ENCODE results near the gene ONECUT1.

Gene ONECUT1

DNA sequence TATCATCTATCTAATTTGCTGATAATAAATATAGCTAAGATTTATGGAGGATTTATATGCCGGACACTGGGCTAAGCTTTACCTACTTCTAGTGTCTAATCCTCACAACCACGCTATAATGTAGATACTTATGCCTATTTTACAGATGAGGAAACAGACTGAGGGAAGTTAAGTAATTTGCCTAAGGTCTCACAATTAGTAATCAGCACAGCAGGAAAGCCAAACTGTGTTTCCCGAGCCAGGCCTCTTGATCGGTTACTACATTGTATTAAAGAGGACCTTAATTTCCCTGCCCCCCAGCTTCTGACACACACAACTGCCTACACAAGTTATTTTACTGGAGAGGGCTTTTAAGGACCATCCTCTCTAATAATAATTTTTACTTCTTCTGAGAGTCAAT is 40.9 kb downstream of the ONECUT1 start:
- no peaks in the 10 kb centered on the region for H3K4me1 ChIP-seq (ENCODE audit: insufficient read depth, low read length, poor library complexity, severe bottlenecking)
- H3K9me2 ChIP-seq (replicated peaks; ENCODE audit: low read depth, low read length) = no peaks in the 10 kb centered on the region
- no peaks in the 10 kb centered on the region for H3K36me3 ChIP-seq (ENCODE audit: insufficient read depth, low read length)
- H3K9me3 ChIP-seq (ENCODE audit: insufficient read depth, low read depth, low read length) = no peaks in the 10 kb centered on the region
- no peaks in the 10 kb centered on the region for H3K79me2 ChIP-seq (ENCODE audit: insufficient read depth, low read length)
- H3K9ac ChIP-seq (ENCODE audit: low read depth, low read length, poor library complexity, severe bottlenecking) = no peak overlapping the region
- TF ChIP-seq, protein P1, sequence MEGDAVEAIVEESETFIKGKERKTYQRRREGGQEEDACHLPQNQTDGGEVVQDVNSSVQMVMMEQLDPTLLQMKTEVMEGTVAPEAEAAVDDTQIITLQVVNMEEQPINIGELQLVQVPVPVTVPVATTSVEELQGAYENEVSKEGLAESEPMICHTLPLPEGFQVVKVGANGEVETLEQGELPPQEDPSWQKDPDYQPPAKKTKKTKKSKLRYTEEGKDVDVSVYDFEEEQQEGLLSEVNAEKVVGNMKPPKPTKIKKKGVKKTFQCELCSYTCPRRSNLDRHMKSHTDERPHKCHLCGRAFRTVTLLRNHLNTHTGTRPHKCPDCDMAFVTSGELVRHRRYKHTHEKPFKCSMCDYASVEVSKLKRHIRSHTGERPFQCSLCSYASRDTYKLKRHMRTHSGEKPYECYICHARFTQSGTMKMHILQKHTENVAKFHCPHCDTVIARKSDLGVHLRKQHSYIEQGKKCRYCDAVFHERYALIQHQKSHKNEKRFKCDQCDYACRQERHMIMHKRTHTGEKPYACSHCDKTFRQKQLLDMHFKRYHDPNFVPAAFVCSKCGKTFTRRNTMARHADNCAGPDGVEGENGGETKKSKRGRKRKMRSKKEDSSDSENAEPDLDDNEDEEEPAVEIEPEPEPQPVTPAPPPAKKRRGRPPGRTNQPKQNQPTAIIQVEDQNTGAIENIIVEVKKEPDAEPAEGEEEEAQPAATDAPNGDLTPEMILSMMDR (conservative IDR thresholded peaks at IDR 0.05; ENCODE audit: low read length) = no peak
- no peak for TF ChIP-seq EZH2phosphoT487 (IDR thresholded peaks at IDR 0.05; ENCODE audit: borderline replicate concordance)
- no peak overlapping the region for H2AFZ ChIP-seq (ENCODE audit: low read length)
- H3F3A ChIP-seq (ENCODE audit: low read depth) = no peaks in the 10 kb centered on the region
- no peaks in the 10 kb centered on the region for H4K20me1 ChIP-seq (ENCODE audit: insufficient read depth, low read length, poor library complexity, severe bottlenecking)
- no peak overlapping the region for H3K4me2 ChIP-seq (ENCODE audit: low read depth, low read length, poor library complexity, severe bottlenecking)
- H3K4me3 ChIP-seq (ENCODE audit: low read length, poor library complexity, severe bottlenecking) = no peak overlapping the region
- no peaks in the 10 kb centered on the region for H3K27me3 ChIP-seq (ENCODE audit: insufficient read depth, low read length, poor library complexity, severe bottlenecking)

DNA sequence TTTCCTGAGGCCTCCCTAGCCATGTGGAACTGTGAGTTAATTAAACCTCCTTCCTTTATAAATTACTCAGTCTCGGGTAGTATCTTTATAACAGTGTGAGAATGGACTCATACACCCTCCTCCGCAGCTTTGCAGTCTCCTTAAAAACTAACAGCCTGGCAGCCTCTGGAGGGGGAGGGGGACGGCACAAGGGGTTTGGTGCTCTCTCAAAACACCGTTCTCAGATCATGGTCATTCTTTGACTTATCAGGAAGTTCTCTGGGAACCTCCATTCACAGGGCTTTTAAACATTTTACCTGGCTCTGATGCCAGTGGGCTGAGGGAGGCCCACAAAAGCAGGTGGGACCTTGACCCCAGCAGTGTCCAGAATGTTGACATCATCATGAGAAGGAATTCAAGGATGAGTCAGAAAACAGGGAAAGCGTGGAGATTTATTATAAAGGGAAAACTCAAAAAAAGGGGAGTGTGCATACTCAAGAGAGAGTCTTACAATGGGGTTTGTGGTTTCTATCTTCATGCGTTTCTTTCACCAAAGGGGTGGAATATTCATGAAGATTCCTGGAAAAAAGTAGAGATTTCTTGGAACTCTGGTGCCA is 43.9 kb downstream of the ONECUT1 start:
- H3K4me1 ChIP-seq (ENCODE audit: insufficient read depth, low read length, poor library complexity, severe bottlenecking) = no peaks in the 10 kb centered on the region
- H3K9me2 ChIP-seq (replicated peaks; ENCODE audit: low read depth, low read length) = no peaks in the 10 kb centered on the region
- H3K79me2 ChIP-seq (ENCODE audit: insufficient read depth, low read length) = no peaks in the 10 kb centered on the region
- H3K4me3 ChIP-seq (ENCODE audit: low read length, poor library complexity, severe bottlenecking) = no peak overlapping the region
- H3K9me3 ChIP-seq (ENCODE audit: insufficient read depth, low read depth, low read length) = no peaks in the 10 kb centered on the region
- H3K27me3 ChIP-seq (ENCODE audit: insufficient read depth, low read length, poor library complexity, severe bottlenecking) = no peaks in the 10 kb centered on the region
- no peaks in the 10 kb centered on the region for H3K36me3 ChIP-seq (ENCODE audit: insufficient read depth, low read length)
- TF ChIP-seq, protein P1 (conservative IDR thresholded peaks at IDR 0.05; ENCODE audit: low read length) = no peak
- TF ChIP-seq EZH2phosphoT487 (IDR thresholded peaks at IDR 0.05; ENCODE audit: borderline replicate concordance) = no peak
- H3F3A ChIP-seq (ENCODE audit: low read depth) = no peaks in the 10 kb centered on the region
- no peak overlapping the region for H3K4me2 ChIP-seq (ENCODE audit: low read depth, low read length, poor library complexity, severe bottlenecking)
- no peaks in the 10 kb centered on the region for H4K20me1 ChIP-seq (ENCODE audit: insufficient read depth, low read length, poor library complexity, severe bottlenecking)
- no peak overlapping the region for H3K9ac ChIP-seq (ENCODE audit: low read depth, low read length, poor library complexity, severe bottlenecking)
- no peak overlapping the region for H2AFZ ChIP-seq (ENCODE audit: low read length)

DNA sequence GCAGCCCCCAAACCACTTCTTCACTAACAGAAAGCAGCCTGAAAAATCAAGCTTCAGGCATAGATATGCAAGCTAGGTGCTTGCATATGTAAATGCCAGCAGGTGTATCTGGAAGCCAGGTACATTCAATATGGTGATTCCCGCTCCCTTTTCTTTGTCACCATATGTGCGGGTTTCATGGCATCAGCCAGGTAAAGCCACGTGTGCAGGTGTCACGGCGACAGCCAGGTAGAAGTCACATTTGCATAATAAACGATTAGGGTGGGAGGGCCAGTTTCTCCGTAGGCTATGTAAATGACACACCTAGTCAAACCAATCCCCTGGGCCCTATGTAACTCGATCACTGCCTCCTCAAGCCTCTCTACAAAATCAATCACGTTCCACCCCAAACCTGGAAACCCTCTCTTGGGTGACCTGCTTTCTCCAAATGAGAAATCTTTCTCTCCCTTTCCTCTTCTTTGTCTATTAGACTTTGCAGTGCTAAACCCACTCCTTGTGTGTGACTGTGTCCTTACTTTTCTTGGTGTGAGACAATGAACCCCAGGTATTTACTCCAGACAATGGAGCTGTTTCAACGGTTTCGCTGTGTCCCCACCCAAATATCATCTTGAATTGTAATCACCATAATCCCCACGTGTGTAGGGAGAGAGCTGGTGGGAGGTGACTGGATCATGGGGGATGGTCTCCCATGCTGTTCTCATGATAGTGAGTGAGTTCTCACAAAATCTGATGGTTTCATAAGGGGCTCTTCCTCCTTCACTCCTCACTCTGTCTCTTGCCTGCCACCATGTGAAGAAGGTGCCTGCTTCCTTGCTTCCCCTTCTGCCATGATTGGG is 44.6 kb downstream of the ONECUT1 start:
- Histone ChIP-seq H3F3A (ENCODE audit: low read depth) (no peaks in the 10 kb centered on the region), H4K20me1 (ENCODE audit: insufficient read depth, low read length, poor library complexity, severe bottlenecking) (no peaks in the 10 kb centered on the region), H3K79me2 (ENCODE audit: insufficient read depth, low read length) (no peaks in the 10 kb centered on the region), H3K27me3 (ENCODE audit: insufficient read depth, low read length, poor library complexity, severe bottlenecking) (no peaks in the 10 kb centered on the region), H3K9ac (ENCODE audit: low read depth, low read length, poor library complexity, severe bottlenecking) (no peak overlapping the region), H3K4me2 (ENCODE audit: low read depth, low read length, poor library complexity, severe bottlenecking) (no peak overlapping the region), H3K9me3 (ENCODE audit: insufficient read depth, low read depth, low read length) (no peaks in the 10 kb centered on the region), H2AFZ (ENCODE audit: low read length) (no peak overlapping the region), H3K36me3 (ENCODE audit: insufficient read depth, low read length) (no peaks in the 10 kb centered on the region), H3K9me2 (replicated peaks; ENCODE audit: low read depth, low read length) (no peaks in the 10 kb centered on the region), H3K4me3 (ENCODE audit: low read length, poor library complexity, severe bottlenecking) (no peak overlapping the region), H3K4me1 (ENCODE audit: insufficient read depth, low read length, poor library complexity, severe bottlenecking) (no peaks in the 10 kb centered on the region)
- TF ChIP-seq EZH2phosphoT487 (IDR thresholded peaks at IDR 0.05; ENCODE audit: borderline replicate concordance) = no peak
- TF ChIP-seq, protein P1 (conservative IDR thresholded peaks at IDR 0.05; ENCODE audit: low read length) = no peak

All from Loucy (cell line).